IPS-20b (cell line): ENCODE results near the gene TNS3.

Source experiments
- H3K27ac ChIP-seq: one replicate; pipeline ENCODE4 v1.5.1; 2013; ENCODE audit warnings: low read length
- H3K27me3 ChIP-seq: 2 replicates; pipeline ENCODE4 v1.6.1; 2013; ENCODE audit warnings: mild to moderate bottlenecking, low read length, inconsistent platforms; ENCODE audit not compliant: insufficient read depth
- H3K36me3 ChIP-seq: 2 replicates; pipeline ENCODE4 v1.6.1; 2013; ENCODE audit warnings: low read depth, mild to moderate bottlenecking, inconsistent platforms, low read length, moderate library complexity; ENCODE audit not compliant: insufficient read depth
- H3K4me1 ChIP-seq: 2 replicates; pipeline ENCODE4 v1.6.1; 2013; ENCODE audit warnings: mild to moderate bottlenecking, control low read depth, inconsistent platforms, low read length, moderate library complexity; ENCODE audit not compliant: insufficient read depth
- H3K4me3 ChIP-seq: 2 replicates; pipeline ENCODE4 v1.5.1; 2013; ENCODE audit warnings: mild to moderate bottlenecking, low read length, inconsistent platforms
- H3K9ac ChIP-seq: 2 replicates; pipeline ENCODE4 v1.6.1; 2013; ENCODE audit warnings: low read depth, mild to moderate bottlenecking, inconsistent platforms, low read length, moderate library complexity
- H3K9me3 ChIP-seq: 2 replicates; pipeline ENCODE4 v1.6.1; 2013; ENCODE audit warnings: mild to moderate bottlenecking, low read depth, low read length, inconsistent platforms; ENCODE audit not compliant: insufficient read depth

TNS3 gene

GRCh38 chr7:47342296-47343060 is 239.4 kb downstream of the TNS3 start:
- Histone ChIP-seq H3K9ac (no peak overlapping the region), H3K36me3 (no peaks in the 10 kb centered on the region; the same call in 1 of the 2 replicates), H3K27ac (no peak overlapping the region), H3K4me1 (no peaks in the 10 kb centered on the region), H3K4me3 (no peak overlapping the region), H3K27me3 (no peaks in the 10 kb centered on the region), H3K9me3 (no peaks in the 10 kb centered on the region)

- Histone ChIP-seq H3K27me3 (no peaks in the 10 kb centered on the region), H3K9me3 (no peaks in the 10 kb centered on the region), H3K36me3 (no peaks in the 10 kb centered on the region; the same call in 1 of the 2 replicates), H3K4me1 (no peaks in the 10 kb centered on the region; the same call in 1 of the 2 replicates), H3K27ac (no peak overlapping the region), H3K4me3 (no peak overlapping the region), H3K9ac (no peak overlapping the region)
These were observed 241.4 kb downstream of the TNS3 start for GRCh38 chr7:47340517-47340916.

- H3K4me3 ChIP-seq: no peak overlapping the region
- no peaks in the 10 kb centered on the region for H3K36me3 ChIP-seq
- H3K27me3 ChIP-seq: no peaks in the 10 kb centered on the region
- peaks cover 7% of the 10 kb centered on the region for H3K4me1 ChIP-seq
- no peak overlapping the region for H3K27ac ChIP-seq
- no peak overlapping the region for H3K9ac ChIP-seq
- H3K9me3 ChIP-seq: no peaks in the 10 kb centered on the region
These were observed 243.9 kb downstream of the TNS3 start for GRCh38 chr7:47338026-47338425.

- Histone ChIP-seq H3K9me3 (no peaks in the 10 kb centered on the region), H3K4me1 (peaks cover 12% of the 10 kb centered on the region), H3K4me3 (no peak overlapping the region), H3K36me3 (no peaks in the 10 kb centered on the region), H3K27me3 (no peaks in the 10 kb centered on the region), H3K27ac (no peak overlapping the region), H3K9ac (no peak overlapping the region)
These were observed 244.4 kb downstream of the TNS3 start for GRCh38 chr7:47337531-47337930.

- H3K4me3 ChIP-seq: no peak overlapping the region
- H3K9me3 ChIP-seq: no peaks in the 10 kb centered on the region
- H3K4me1 ChIP-seq: peaks cover 20% of the 10 kb centered on the region
- no peaks in the 10 kb centered on the region for H3K36me3 ChIP-seq
- no peaks in the 10 kb centered on the region for H3K27me3 ChIP-seq
- no peak overlapping the region for H3K27ac ChIP-seq
- no peak overlapping the region for H3K9ac ChIP-seq
These were observed 245.2 kb downstream of the TNS3 start for GRCh38 chr7:47336472-47337425.

GRCh38 chr7:47335557-47336471 is 246.1 kb downstream of the TNS3 start:
- Histone ChIP-seq H3K4me1 (peaks cover 22% of the 10 kb centered on the region), H3K4me3 (no peak overlapping the region), H3K9me3 (no peaks in the 10 kb centered on the region), H3K36me3 (no peaks in the 10 kb centered on the region), H3K27ac (no peak overlapping the region), H3K27me3 (no peaks in the 10 kb centered on the region), H3K9ac (no peak overlapping the region)

- Histone ChIP-seq H3K36me3 (no peaks in the 10 kb centered on the region), H3K27me3 (no peaks in the 10 kb centered on the region), H3K4me3 (no peak overlapping the region), H3K4me1 (peaks cover 22% of the 10 kb centered on the region), H3K9ac (no peak overlapping the region), H3K9me3 (no peaks in the 10 kb centered on the region), H3K27ac (no peak overlapping the region)
These were observed 246.8 kb downstream of the TNS3 start for GRCh38 chr7:47335071-47335470.

GRCh38 chr7:47333959-47334358 is 248.0 kb downstream of the TNS3 start:
- Histone ChIP-seq H3K4me3 (no peak overlapping the region), H3K9me3 (no peaks in the 10 kb centered on the region), H3K27ac (no peak overlapping the region), H3K36me3 (no peaks in the 10 kb centered on the region), H3K4me1 (peaks cover 22% of the 10 kb centered on the region), H3K9ac (no peak overlapping the region), H3K27me3 (no peaks in the 10 kb centered on the region)

GRCh38 chr7:47333554-47333887 is 248.4 kb downstream of the TNS3 start:
- Histone ChIP-seq H3K27ac (no peak overlapping the region), H3K27me3 (no peaks in the 10 kb centered on the region), H3K4me3 (no peak overlapping the region), H3K9ac (no peak overlapping the region), H3K9me3 (no peaks in the 10 kb centered on the region), H3K4me1 (peaks cover 27% of the 10 kb centered on the region), H3K36me3 (no peaks in the 10 kb centered on the region)

GRCh38 chr7:47332681-47333553 is 249.0 kb downstream of the TNS3 start:
- Histone ChIP-seq H3K9ac (no peak overlapping the region), H3K4me1 (peaks cover 31% of the 10 kb centered on the region), H3K27ac (no peak overlapping the region), H3K4me3 (no peak overlapping the region), H3K36me3 (no peaks in the 10 kb centered on the region), H3K27me3 (no peaks in the 10 kb centered on the region), H3K9me3 (no peaks in the 10 kb centered on the region)
